ENCODE measurements around the gene KCTD16.

DNA sequence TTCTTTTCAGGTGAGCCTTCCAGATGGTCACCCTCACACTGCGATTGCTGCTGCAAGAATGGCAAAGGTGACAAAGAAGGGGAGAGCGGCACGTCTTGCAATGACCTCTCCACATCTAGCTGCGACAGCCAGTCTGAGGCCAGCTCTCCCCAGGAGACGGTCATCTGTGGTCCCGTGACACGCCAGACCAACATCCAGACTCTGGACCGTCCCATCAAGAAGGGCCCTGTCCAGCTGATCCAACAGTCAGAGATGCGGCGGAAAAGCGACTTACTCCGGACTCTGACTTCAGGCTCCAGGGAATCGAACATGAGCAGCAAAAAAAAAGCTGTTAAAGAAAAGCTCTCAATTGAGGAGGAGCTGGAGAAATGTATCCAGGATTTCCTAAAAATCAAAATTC, 303.0 kb downstream of the KCTD16 start:
- TF ChIP-seq, protein P1, sequence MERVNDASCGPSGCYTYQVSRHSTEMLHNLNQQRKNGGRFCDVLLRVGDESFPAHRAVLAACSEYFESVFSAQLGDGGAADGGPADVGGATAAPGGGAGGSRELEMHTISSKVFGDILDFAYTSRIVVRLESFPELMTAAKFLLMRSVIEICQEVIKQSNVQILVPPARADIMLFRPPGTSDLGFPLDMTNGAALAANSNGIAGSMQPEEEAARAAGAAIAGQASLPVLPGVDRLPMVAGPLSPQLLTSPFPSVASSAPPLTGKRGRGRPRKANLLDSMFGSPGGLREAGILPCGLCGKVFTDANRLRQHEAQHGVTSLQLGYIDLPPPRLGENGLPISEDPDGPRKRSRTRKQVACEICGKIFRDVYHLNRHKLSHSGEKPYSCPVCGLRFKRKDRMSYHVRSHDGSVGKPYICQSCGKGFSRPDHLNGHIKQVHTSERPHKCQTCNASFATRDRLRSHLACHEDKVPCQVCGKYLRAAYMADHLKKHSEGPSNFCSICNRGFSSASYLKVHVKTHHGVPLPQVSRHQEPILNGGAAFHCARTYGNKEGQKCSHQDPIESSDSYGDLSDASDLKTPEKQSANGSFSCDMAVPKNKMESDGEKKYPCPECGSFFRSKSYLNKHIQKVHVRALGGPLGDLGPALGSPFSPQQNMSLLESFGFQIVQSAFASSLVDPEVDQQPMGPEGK (CRISPR knock-in tag; IDR thresholded peaks at IDR 0.05; ENCODE audit: borderline replicate concordance): no peak
- TF ChIP-seq OSR1 (CRISPR knock-in tag; IDR thresholded peaks at IDR 0.05) (no peak), ARNTL (CRISPR knock-in tag; IDR thresholded peaks at IDR 0.05; ENCODE audit: borderline replicate concordance, low read depth) (no peak), ESRRG (CRISPR knock-in tag; IDR thresholded peaks at IDR 0.05) (no peak), ZFP3 (CRISPR knock-in tag; IDR thresholded peaks at IDR 0.05) (no peak), ZFP30 (CRISPR knock-in tag; IDR thresholded peaks at IDR 0.05) (no peak), SNAI2 (CRISPR knock-in tag; IDR thresholded peaks at IDR 0.05) (no peak), ZC3H10 (CRISPR knock-in tag; IDR thresholded peaks at IDR 0.05) (no peak), ZNF565 (CRISPR knock-in tag; conservative IDR thresholded peaks at IDR 0.05; ENCODE audit: low read depth) (no peak), BACH2 (CRISPR knock-in tag; IDR thresholded peaks at IDR 0.05; ENCODE audit: borderline replicate concordance) (no peak)
- TF ChIP-seq, protein P2, sequence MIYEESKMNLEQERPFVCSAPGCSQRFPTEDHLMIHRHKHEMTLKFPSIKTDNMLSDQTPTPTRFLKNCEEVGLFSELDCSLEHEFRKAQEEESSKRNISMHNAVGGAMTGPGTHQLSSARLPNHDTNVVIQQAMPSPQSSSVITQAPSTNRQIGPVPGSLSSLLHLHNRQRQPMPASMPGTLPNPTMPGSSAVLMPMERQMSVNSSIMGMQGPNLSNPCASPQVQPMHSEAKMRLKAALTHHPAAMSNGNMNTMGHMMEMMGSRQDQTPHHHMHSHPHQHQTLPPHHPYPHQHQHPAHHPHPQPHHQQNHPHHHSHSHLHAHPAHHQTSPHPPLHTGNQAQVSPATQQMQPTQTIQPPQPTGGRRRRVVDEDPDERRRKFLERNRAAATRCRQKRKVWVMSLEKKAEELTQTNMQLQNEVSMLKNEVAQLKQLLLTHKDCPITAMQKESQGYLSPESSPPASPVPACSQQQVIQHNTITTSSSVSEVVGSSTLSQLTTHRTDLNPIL (CRISPR knock-in tag; IDR thresholded peaks at IDR 0.05; ENCODE audit: low read depth): no peak
- TF ChIP-seq, protein P3, sequence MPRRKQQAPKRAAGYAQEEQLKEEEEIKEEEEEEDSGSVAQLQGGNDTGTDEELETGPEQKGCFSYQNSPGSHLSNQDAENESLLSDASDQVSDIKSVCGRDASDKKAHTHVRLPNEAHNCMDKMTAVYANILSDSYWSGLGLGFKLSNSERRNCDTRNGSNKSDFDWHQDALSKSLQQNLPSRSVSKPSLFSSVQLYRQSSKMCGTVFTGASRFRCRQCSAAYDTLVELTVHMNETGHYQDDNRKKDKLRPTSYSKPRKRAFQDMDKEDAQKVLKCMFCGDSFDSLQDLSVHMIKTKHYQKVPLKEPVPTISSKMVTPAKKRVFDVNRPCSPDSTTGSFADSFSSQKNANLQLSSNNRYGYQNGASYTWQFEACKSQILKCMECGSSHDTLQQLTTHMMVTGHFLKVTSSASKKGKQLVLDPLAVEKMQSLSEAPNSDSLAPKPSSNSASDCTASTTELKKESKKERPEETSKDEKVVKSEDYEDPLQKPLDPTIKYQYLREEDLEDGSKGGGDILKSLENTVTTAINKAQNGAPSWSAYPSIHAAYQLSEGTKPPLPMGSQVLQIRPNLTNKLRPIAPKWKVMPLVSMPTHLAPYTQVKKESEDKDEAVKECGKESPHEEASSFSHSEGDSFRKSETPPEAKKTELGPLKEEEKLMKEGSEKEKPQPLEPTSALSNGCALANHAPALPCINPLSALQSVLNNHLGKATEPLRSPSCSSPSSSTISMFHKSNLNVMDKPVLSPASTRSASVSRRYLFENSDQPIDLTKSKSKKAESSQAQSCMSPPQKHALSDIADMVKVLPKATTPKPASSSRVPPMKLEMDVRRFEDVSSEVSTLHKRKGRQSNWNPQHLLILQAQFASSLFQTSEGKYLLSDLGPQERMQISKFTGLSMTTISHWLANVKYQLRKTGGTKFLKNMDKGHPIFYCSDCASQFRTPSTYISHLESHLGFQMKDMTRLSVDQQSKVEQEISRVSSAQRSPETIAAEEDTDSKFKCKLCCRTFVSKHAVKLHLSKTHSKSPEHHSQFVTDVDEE (CRISPR knock-in tag; IDR thresholded peaks at IDR 0.05): no peak
